Measurements from ENCODE around the gene IKBKE.

The IKBKE gene

GRCh38 chr1:206497774-206498173 is 27.5 kb downstream of the IKBKE start:
- DNase-seq, result no peak

- DNase-seq, result no peak
Measured at GRCh38 chr1:206498685-206499084, 28.4 kb downstream of the IKBKE start.

- DNase-seq, result no peak
Measured at GRCh38 chr1:206500046-206500445, 29.8 kb downstream of the IKBKE start.

- DNase-seq, result no peak
Measured at GRCh38 chr1:206501881-206502280, 31.6 kb downstream of the IKBKE start.

GRCh38 chr1:206502403-206502802 is 32.1 kb downstream of the IKBKE start:
- no peak for DNase-seq

GRCh38 chr1:206502812-206503211 is 32.5 kb downstream of the IKBKE start:
- no peak for DNase-seq

- no peak for DNase-seq
Measured at GRCh38 chr1:206503591-206504362, 33.5 kb downstream of the IKBKE start.

- DNase-seq, result no peak
Measured at GRCh38 chr1:206504363-206504713, 34.1 kb downstream of the IKBKE start.

- DNase-seq, result no peak
Measured at GRCh38 chr1:206505702-206506355, 35.6 kb downstream of the IKBKE start.

GRCh38 chr1:206506405-206507283 is 36.4 kb downstream of the IKBKE start:
- no peak for DNase-seq

- peak; percentile 60 for DNase-seq
Measured at GRCh38 chr1:206507284-206508129, 37.2 kb downstream of the IKBKE start, which contains the start of gene RASSF5. TSS of gene RASSF5 (plus strand) at chr1:206507531. CDS start at chr1:206507603, 72 bp downstream.

GRCh38 chr1:206508130-206508889 is 38.0 kb downstream of the IKBKE start:
- no peak for DNase-seq

- no peak for DNase-seq
Measured at GRCh38 chr1:206508956-206509355, 38.7 kb downstream of the IKBKE start.

- DNase-seq, result no peak
Measured at GRCh38 chr1:206509612-206510257, 39.5 kb downstream of the IKBKE start.

GRCh38 chr1:206510371-206510770 is 40.1 kb downstream of the IKBKE start:
- peak; percentile 51 for DNase-seq

- no peak for DNase-seq
Measured at GRCh38 chr1:206511362-206512057, 41.2 kb downstream of the IKBKE start.

GRCh38 chr1:206512058-206512850 is 42.0 kb downstream of the IKBKE start:
- DNase-seq, result no peak

GRCh38 chr1:206512851-206513180 is 42.5 kb downstream of the IKBKE start:
- no peak for DNase-seq

- DNase-seq, result peak; percentile 86
Measured at GRCh38 chr1:206513312-206514111, 43.2 kb downstream of the IKBKE start.
